GM12878 (cell line): Measurements from ENCODE around the gene SSBP3. TPM values are rescaled to one million over a fixed set of nuclear protein-coding genes. Genes with fewer than 3 reads are reported as not detected.

ENCODE experiments used
- ATAC-seq: fragments of 200-7000 bp; cut with Tn5 transposase; 3 replicates; pipeline ENCODE4 v1.9.1; 2020; ENCODE audit warnings: mild to moderate bottlenecking, moderate library complexity
- BruUV-seq: library from RNA; stranded (reverse); fragments of 400-500 nt; replicated peaks from 2 replicates; lab custom pipeline; 2021; lab: Mats Ljungman, UMichigan
- CTCF ChIA-PET: fragments of 300-600 bp; sonication (Branson Sonifier 250); formaldehyde crosslinking; extraction: SDS; loops from one replicate; lab custom pipeline; 2021; ENCODE audit warnings: inconsistent platforms; lab: Yijun Ruan, JAX
- POLR2A ChIA-PET: fragments of 350-600 bp; formaldehyde crosslinking; extraction: SDS; loops from one replicate; lab custom pipeline; 2021; ENCODE audit warnings: inconsistent platforms; lab: Charles Lee
- RAD21 ChIA-PET: fragments of 300-600 bp; sonication (Branson Sonifier 250); formaldehyde crosslinking; loops from one replicate; lab custom pipeline; 2023; ENCODE audit warnings: antibody characterized with exemption; ENCODE audit not compliant: unreplicated experiment; lab: Charles Lee
- SMC1A ChIA-PET: fragments of 300-600 bp; sonication (Branson Sonifier 250); formaldehyde crosslinking; loops from one replicate; lab custom pipeline; 2023; ENCODE audit not compliant: unreplicated experiment, uncharacterized antibody; lab: Charles Lee
- DNase-seq: peaks from one replicate; pipeline ENCODE4 v3.0.0-alpha.2; 2011; ENCODE audit warnings: low read depth, low spot score
- FAIRE-seq: peaks from 3 replicates; lab custom pipeline; 2011; peaks lifted over from hg19 to GRCh38; lab: Jason Lieb, UNC
- H2AFZ ChIP-seq: 2 replicates; pipeline ENCODE4 v1.6.0; 2011; ENCODE audit warnings: low read depth, low read length, control low read depth; ENCODE audit not compliant: control insufficient read depth
- H3K27ac ChIP-seq: 2 replicates; pipeline ENCODE4 v1.5.1; 2011; ENCODE audit warnings: control low read depth; ENCODE audit not compliant: control insufficient read depth, insufficient read depth
- H3K27me3 ChIP-seq, 2 experiments: replicated peaks in 1 of 2; 2 replicates each; pipeline versions ENCODE4 v1.6.0 to v1.6.1; 2011; ENCODE audit warnings: low read length in 1 of 2; ENCODE audit not compliant: control insufficient read depth in 2 of 2, insufficient read depth in 2 of 2
- H3K36me3 ChIP-seq, 2 experiments: 2 replicates each; pipeline ENCODE4 v1.5.1; 2011; ENCODE audit warnings: low read length in 1 of 2; ENCODE audit not compliant: control insufficient read depth in 2 of 2, insufficient read depth in 2 of 2
- H3K4me1 ChIP-seq: 2 replicates; pipeline ENCODE4 v1.6.1; 2011; ENCODE audit warnings: mild to moderate bottlenecking, low read length, moderate library complexity, mixed read lengths; ENCODE audit not compliant: control insufficient read depth, insufficient read depth
- H3K4me2 ChIP-seq: 2 replicates; pipeline ENCODE4 v1.6.0; 2011; ENCODE audit warnings: control low read depth; ENCODE audit not compliant: control insufficient read depth, insufficient read depth
- H3K4me3 ChIP-seq: fragments of 200-600 bp; sonication (generic); 2 replicates; pipeline ENCODE4 v1.5.1; 2016
- H3K79me2 ChIP-seq: 2 replicates; pipeline ENCODE4 v1.6.0; 2011; ENCODE audit warnings: low read length; ENCODE audit not compliant: control insufficient read depth, insufficient read depth
- H3K9ac ChIP-seq: 2 replicates; pipeline ENCODE4 v1.8.0; 2011; ENCODE audit warnings: low read length, control low read depth, mixed read lengths; ENCODE audit not compliant: control insufficient read depth, insufficient read depth
- H3K9me3 ChIP-seq: replicated peaks from 3 replicates; pipeline ENCODE4 v1.5.1; 2011; ENCODE audit warnings: mild to moderate bottlenecking, low read length; ENCODE audit not compliant: control insufficient read depth, insufficient read depth
- H4K20me1 ChIP-seq: 2 replicates; pipeline ENCODE4 v1.6.0; 2011; ENCODE audit not compliant: control insufficient read depth, insufficient read depth
- CHD1 ChIP-seq: IDR thresholded peaks from 2 replicates; pipeline ENCODE4 v1.6.1; 2012; ENCODE audit warnings: low read depth, low read length, improper control_type of control experiment
- MTA2 ChIP-seq: fragments of 450-650 bp; IDR thresholded peaks from 2 replicates; pipeline ENCODE4 v1.6.1; 2016; ENCODE audit warnings: low read depth, mild to moderate bottlenecking, moderate library complexity
- NFIC ChIP-seq: IDR thresholded peaks from 2 replicates; pipeline ENCODE4 v1.6.1; 2012; ENCODE audit warnings: low read depth, mild to moderate bottlenecking, inconsistent platforms, low read length, moderate library complexity
- ZBED1 ChIP-seq: IDR thresholded peaks from 2 replicates; pipeline ENCODE4 v1.6.1; 2016; ENCODE audit warnings: borderline replicate concordance
- ZNF384 ChIP-seq: IDR thresholded peaks from 2 replicates; pipeline ENCODE4 v1.6.1; 2012; ENCODE audit warnings: low read depth, mild to moderate bottlenecking, low read length, improper control_type of control experiment, borderline replicate concordance
- WGBS: methylation state at CpG from one replicate; pipeline ENCODE4 v1.1.6; 2016; ENCODE audit warnings: low lambda C conversion rate; ENCODE audit not compliant: insufficient replicate concordance, insufficient coverage; ENCODE audit errors: missing lambda C conversion rate; 5-methylcytosine and 5-hydroxymethylcytosine counted together
- in situ Hi-C: fragments of 300-500 bp; cut with MboI; formaldehyde crosslinking; loops from 9 replicates; pipeline ENCODE4 v1.14.3; 2018; ENCODE audit warnings: mixed read lengths
- intact Hi-C: fragments of 100-400 bp; cut with micrococcal nuclease; formaldehyde crosslinking; loops from one replicate; pipeline ENCODE4 v1.14.2; 2022; ENCODE audit not compliant: unreplicated experiment
- polyA plus RNA-seq, 11 experiments: library from polyadenylated mRNA; depleted of rRNA in 4 of 11; unstranded in 6 of 11; stranded (reverse) in 5 of 11; fragments of >200 nt; fragmentation: Nextera tagmentation in 4 of 11; fragmentation: Illumina TruSeq in 1 of 11; extraction: Ambion mirVana in 4 of 11; extraction: Trizol in 1 of 11; gene quantifications; 1 replicate in 1 of 11; 2 replicates in 10 of 11; pipeline versions ENCODE4 v1.2.1 to v1.2.3, GENCODE V29; 2011 to 2016; ENCODE audit warnings: inconsistent platforms in 2 of 11, missing spikeins in 2 of 11, low read depth in 1 of 11
- total RNA-seq, 4 experiments: library from RNA; depleted of rRNA in 3 of 4; stranded (reverse); fragments of >200 nt in 3 of 4; fragmentation: Illumina TruSeq in 1 of 4; extraction: Trizol in 1 of 4; gene quantifications; 2 replicates each; pipeline versions ENCODE4 v1.2.1 to v1.2.3, GENCODE V29; 2013 to 2021
- TF ChIP-seq, protein P1 (sequence below): fragments of 450-650 bp; IDR thresholded peaks from 2 replicates; pipeline ENCODE4 v1.6.1; 2017; ENCODE audit warnings: mild to moderate bottlenecking, moderate library complexity

SSBP3 gene
- total and polyA plus RNA-seq, 10 of the 15 experiments (the other 5 are each of a cell fraction or from before 2014, with no cell fraction given), result 4.1 to 51.7 (median 17.1) TPM

DNA sequence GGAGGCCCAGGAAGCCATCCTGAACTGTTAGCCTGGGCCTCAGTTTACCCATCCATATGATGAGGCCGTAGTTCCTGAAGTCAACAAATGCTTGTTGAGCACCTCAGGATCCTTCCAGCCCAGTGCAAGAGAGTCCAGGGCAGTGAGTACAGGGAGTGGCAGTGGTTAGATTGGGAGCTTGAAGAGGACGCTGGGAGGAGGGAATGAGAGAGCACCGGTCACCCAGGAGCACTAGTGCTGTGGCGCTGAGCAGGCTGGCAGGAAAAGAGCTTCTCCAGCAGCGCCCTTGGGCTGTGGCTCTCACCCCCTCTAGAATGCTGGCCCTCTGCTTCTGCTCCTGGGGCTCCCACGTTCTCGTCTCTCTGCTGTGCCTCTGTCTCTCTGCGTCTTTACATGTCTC lies 10.2 kb upstream of the SSBP3 start (continued):
- TF ChIP-seq NFIC (no peak), CHD1 (no peak)

DNA sequence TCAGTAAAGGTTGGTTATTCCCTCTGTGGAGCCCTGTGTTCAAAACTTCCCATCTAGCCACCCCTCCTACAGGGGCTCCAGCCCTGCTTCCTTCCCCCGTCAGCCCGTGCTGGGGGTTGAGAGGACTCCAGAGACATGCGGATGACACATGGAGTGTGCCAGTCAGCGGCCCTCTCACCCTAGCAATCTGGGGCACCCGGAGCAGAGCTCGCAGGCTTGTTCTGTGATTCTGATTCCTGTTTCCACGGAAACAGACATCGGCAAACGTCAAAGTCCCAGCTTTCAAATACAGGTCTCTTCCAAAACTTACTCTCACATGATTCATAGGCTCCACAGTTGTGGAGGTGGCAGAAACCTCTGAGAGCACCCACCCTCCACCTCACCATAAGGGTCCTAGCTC lies 9.8 kb upstream of the SSBP3 start:
- POLR2A ChIA-PET, result interaction anchor here (0.6 kb wide), 1 partner anchor 70 kb away, joined by 3 read pairs; no protein-coding TSS in a partner anchor
- 61% methylated on average over 9 of the region's 9 CpGs for WGBS
- ATAC-seq, result no peak
- FAIRE-seq, result no peak
- intact Hi-C loops, result no loop called here
- Histone ChIP-seq H3K9ac (no peak overlapping the region), H3K4me1 (no peaks in the 10 kb centered on the region), H3K4me3 (no peak overlapping the region), H3K36me3 (no peaks in the 10 kb centered on the region), H3K27ac (no peak overlapping the region), H4K20me1 (no peaks in the 10 kb centered on the region), H3K4me2 (no peak overlapping the region), H3K27me3 (no peaks in the 10 kb centered on the region; a peak in 1 of 4 replicates), H3K9me3 (no peaks in the 10 kb centered on the region), H2AFZ (no peak overlapping the region), H3K79me2 (no peaks in the 10 kb centered on the region)
- no peak for TF ChIP-seq ZNF384
- TF ChIP-seq, protein P1, sequence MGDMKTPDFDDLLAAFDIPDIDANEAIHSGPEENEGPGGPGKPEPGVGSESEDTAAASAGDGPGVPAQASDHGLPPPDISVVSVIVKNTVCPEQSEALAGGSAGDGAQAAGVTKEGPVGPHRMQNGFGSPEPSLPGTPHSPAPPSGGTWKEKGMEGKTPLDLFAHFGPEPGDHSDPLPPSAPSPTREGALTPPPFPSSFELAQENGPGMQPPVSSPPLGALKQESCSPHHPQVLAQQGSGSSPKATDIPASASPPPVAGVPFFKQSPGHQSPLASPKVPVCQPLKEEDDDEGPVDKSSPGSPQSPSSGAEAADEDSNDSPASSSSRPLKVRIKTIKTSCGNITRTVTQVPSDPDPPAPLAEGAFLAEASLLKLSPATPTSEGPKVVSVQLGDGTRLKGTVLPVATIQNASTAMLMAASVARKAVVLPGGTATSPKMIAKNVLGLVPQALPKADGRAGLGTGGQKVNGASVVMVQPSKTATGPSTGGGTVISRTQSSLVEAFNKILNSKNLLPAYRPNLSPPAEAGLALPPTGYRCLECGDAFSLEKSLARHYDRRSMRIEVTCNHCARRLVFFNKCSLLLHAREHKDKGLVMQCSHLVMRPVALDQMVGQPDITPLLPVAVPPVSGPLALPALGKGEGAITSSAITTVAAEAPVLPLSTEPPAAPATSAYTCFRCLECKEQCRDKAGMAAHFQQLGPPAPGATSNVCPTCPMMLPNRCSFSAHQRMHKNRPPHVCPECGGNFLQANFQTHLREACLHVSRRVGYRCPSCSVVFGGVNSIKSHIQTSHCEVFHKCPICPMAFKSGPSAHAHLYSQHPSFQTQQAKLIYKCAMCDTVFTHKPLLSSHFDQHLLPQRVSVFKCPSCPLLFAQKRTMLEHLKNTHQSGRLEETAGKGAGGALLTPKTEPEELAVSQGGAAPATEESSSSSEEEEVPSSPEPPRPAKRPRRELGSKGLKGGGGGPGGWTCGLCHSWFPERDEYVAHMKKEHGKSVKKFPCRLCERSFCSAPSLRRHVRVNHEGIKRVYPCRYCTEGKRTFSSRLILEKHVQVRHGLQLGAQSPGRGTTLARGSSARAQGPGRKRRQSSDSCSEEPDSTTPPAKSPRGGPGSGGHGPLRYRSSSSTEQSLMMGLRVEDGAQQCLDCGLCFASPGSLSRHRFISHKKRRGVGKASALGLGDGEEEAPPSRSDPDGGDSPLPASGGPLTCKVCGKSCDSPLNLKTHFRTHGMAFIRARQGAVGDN, result no peak
- no peak for TF ChIP-seq MTA2
- TF ChIP-seq ZBED1, result no peak
- no TSS peak for BruUV-seq
- in situ Hi-C loops, result no loop called here
- no peak for DNase-seq
- RAD21 ChIA-PET, result no interaction called here
- CTCF ChIA-PET, result no interaction called here
- SMC1A ChIA-PET, result no interaction called here
